DLD1 (cell line): ENCODE data around the gene INTS4.
"Not testable (repeated sequence)": the region's sequence is repeated elsewhere in the genome, so short reads cannot be mapped to it uniquely, and the experiment has no call there.

Experiments
- in situ Hi-C: cut with HindIII; loops from 2 replicates; pipeline ENCODE4 v1.10.0; 2017; ENCODE audit warnings: low sequenced_read_pairs

Gene INTS4

DNA sequence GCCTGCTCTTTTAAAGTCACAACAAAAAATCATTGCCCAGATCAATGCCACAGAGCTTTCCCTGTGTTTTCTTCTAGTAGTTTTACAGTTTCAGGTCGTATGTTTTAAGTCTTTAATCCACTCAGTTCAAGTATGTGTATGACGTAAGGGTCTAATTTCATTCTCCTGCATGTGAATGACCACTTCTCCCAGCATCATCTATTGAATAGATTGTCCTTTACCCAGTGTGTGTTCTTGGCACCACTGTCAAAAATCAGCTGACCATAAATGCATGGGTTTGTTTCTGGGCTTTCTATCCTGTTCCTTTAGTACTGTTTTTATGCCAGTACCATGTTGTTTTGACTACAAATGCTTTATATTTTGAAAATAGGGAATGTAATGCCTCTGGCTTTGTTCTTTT lies 28.1 kb downstream of the INTS4 start:
- in situ Hi-C loops, result no loop called here

DNA sequence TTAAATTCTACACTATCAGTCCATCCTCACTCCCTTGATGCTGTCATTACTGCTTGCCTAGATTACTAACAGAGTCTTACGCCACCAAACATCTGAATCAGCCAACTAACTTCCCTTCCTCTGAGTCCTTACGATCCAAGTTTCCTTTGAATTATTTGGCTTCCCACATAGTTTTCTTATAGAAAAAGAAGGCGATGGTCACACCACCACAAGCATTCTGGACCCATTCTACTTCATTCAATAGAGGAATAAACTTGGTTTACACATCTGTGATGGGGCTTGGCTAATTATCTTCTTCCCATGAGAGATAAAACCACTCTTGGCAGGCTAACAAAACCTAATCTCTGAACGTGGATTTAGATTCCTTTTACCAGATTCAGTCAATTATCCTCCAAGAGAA lies 35.0 kb downstream of the INTS4 start:
- in situ Hi-C loops, result no loop called here

DNA sequence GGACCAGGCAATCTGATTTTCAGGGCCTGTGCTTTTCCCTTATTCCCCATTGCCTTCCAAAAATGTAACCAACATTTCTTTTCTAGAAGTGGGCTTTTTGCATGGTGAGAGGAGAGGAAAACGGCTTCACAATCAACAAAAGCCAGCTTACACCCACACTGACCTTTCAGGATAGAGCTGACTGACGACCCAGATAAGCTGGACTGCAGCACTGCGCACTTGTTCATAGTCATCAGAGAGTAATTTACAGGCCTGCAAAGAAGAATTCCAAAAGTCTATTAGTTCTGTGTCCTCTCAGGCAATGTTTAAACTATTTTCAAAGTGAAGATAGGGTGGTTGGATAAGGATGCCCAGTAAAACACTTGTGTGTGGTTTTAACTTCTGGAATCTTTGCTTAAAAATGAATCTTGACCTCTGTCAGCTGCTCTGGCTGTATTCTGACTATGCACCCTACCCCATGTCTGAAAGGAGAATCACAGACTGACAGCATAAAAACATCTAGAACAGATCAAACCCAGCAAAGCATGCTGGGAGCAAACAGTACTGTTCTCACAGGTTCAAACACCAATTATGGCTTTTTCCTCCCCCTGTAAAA lies 35.8 kb downstream of the INTS4 start:
- in situ Hi-C loops, result not testable (repeated sequence)

DNA sequence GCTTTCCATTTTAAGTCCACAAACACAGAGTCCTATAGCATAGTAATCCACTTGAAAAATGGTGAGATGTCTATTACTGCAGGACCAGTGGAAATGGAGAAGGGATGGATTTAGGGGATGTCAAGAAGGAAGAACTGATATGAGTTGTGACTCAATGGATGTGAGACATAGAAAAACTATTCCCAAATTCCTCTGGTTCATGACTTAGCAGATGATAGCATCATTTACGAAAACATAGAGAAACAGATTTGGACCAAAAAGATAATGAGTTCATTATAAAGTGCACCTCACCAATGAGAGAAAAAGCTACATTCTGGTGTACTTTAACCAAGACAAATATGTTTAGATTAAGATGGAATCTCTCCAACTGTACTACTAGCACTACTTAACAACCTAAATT lies 51.2 kb downstream of the INTS4 start:
- in situ Hi-C loops, result not testable (repeated sequence)

DNA sequence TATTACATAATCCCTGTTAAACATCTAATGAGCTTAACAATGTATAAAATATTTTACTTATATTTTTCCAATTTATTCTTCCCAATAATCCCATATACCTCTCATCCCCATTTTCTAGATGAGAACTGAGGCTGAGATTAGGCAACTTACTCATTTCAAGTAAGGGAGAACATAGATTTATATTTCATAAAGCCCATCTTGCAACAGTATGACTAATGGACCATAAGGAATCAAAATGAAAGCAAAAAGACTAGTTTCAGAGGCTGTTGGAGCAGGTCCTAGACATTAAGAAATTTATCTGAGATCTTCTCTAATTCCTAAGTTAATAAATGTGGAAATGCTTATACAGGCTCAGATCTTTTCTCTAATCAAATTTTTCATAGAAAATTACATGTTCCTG lies 52.0 kb downstream of the INTS4 start:
- in situ Hi-C loops, result not testable (repeated sequence)

DNA sequence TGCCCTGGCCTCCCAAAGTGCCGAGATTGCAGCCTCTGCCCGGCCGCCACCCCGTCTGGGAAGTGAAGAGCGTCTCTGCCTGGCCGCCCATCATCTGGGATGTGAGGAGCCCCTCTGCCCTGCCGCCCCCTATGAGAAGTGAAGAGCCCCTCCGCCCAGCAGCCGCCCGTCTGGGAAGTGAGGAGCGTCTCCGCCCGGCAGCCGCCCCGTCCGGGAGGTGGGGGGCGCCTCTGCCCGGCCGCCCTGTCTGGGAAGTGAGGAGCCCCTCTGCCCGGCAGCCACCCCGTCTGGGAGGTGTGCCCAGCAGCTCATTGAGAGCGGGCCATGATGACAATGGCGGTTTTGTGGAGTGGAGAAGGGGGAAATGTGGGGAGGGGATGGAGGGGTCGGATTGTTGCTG lies 60.9 kb downstream of the INTS4 start:
- in situ Hi-C loops, result not testable (repeated sequence)

DNA sequence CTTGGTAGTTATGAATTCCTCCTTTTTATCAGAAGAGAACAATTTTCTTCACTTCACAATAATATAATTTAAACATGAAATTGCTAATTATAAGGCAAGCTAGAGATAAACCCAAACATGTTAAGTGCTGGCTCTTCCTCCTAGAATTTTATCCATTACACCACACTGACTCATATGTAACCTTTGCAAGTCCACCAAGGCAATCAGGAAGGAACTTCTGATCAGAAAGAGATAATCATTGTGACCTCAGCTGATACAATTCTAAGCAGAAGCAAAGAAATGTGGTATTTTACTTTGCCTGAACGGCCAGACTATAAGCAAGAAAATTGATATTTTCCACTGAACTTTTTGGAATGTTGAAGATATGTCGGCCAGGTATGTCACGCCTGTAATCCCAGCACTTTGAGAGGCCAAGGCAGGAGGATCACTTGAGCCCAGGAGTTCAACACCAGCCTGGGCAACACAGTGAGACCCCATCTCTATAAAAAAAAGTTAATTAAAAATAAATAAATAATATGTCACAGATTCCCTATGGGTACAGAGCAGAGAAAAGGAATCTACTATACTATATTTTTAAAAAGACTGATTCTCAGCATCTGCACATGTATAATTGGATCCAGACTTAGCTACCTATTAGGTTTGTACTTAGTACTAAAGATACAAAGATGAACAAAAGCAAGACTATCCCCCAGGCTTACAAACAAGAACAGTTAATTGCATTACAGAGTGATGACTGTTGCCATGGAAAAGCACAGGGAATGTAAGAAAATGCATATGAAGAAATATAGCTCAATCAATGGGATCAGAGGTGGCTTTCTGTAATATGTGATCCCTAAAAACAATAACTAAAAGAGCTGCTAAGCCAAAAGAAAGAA lies 63.9 kb downstream of the INTS4 start:
- in situ Hi-C loops, result not testable (repeated sequence)

DNA sequence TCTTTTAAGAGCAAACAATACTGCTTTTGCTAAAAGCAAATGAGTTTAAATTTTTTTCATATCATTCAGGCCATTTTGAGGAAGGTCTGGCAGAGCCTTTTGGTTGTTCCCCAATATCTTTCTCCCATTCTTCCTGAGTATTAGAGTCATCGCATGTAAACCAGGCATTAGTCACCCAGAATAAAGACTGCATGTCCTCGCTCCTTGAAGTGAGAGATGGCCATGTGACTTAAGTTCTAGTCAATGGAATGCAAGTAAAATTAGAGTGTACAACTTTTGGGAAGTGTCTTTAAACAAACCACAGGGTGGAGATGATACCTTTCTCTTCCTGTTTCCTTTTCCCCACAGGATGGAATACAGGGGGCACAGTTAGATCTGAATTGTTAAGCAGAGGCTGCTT lies 76.8 kb downstream of the INTS4 start:
- in situ Hi-C loops, result not testable (repeated sequence)

DNA sequence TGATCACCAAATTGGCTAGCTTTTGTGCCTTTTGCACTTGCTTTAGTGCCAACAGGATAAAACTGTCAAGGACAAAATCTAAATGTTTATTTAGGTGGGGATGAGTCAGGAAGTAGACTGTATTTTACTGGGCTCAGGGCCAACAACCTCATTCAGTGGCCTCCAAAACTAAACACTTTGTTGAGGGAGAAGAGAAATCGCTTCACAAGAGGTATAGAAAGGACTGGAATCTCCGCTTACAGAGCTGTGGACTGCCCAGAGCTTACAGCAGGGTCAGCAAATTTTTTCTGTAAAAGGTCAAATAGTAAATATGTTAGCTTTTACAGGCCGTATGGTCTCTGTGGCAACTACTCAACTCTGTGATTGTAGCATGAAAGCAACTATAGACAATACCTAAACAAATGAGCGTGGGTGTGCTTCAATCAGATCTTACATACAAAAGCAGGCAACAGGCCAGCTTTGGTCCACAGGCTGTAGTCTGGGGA lies 80.1 kb downstream of the INTS4 start:
- in situ Hi-C loops, result not testable (repeated sequence)

DNA sequence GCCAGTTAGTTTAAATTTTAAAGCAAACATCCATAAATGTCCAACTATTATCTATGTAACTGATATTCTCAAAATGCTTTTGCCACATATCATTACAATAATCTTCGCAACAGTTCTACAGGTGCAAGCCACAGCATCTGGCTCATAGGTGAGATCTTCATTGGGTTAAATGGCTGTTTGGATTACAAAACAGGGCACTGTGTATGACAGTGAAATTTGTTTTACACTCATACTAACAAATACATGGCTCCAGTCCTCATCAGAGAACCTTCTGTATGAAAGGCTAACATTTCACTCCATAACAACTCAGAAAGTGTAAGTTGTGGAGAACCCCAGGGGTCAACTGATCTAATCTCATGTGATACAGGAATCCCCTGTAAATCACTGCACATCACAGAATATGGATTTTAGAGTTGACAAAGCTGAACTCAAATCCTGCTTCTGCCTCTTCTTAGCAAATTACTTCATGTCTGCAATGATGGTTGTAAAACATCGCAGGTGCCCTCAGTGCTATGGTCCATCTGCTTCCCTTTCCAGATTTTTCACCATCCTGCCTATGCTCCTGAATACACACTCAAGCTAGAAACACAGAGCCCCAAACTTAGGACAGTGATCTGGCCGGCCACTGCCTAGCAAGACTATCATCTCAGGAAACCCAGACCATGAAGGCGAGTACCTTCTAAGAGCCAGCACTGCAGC lies 80.7 kb downstream of the INTS4 start:
- in situ Hi-C loops, result not testable (repeated sequence)

DNA sequence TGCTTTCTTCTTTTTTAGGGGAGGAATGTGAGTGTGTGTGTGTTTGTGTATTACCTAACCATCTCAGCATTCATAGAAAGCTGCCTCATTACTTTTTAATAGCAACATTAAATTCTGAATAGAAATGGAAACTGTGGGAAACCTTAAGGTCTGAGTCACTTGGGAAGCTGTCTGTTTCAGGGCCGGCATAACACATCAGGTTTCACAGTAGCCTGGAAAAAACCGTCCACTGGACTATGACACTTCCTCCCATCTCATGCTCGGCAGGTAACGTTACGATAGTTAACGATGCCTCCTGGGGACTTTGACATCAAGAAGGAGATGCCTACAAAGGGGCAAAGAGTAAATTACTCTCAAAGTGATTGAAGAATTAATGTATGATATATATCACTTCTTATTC lies 83.6 kb downstream of the INTS4 start:
- in situ Hi-C loops, result not testable (repeated sequence)

DNA sequence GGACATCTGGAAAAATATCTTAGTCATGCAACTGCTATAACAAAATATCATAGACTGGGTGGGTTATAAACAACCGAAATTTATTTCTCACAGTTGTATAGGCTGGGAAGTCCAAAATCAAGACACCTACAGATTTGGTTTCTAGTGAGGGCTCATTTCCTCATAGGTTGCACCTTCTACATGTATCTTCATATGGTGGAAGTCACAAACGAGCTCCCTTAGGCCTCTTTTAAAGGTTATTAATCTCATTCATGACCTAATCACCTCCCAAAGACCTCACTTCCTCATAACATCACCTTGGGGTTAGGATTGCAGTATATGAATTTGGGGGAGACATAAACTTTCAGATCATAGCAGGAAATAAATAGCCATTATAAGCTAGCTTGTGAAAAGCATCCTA lies 85.2 kb downstream of the INTS4 start:
- in situ Hi-C loops, result no loop called here

DNA sequence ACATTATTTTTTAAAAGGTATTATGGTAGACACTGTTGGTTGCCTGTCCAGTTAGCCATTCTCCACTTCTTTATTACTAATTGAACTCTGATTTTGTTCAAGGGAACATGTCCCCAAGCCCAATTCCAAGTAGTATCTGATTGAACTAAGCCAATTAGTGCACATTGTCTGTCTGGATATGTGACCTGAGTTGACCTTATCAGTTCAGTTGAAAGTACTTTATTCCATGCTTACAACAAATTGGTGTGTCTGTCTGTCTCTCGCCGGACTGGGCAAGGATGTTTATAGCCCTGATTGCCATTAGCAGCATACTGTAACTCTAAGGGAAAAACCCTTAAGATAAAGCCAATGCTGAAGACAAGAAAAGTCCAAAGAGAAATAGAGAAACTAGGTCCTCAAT lies 85.6 kb downstream of the INTS4 start:
- in situ Hi-C loops, result no loop called here

DNA sequence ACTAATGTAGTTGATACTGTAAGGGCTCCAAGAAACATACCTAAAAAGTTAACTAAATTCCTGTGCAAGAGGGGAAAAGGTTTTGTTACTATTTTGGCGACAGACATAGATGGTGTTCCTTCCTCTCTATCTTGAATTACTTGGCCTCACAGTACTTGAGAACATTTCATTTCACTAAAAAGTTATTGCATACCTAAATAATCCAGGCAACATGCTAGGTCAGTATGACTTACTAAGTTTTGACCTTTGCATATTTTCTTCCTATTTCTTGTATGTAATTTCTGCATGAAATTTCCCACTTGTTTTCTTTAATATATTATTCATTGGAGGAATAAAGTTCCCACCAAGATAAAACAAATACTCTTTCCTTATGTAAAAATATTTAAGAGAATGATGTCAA lies 99.5 kb downstream of the INTS4 start:
- in situ Hi-C loops, result not testable (repeated sequence)

DNA sequence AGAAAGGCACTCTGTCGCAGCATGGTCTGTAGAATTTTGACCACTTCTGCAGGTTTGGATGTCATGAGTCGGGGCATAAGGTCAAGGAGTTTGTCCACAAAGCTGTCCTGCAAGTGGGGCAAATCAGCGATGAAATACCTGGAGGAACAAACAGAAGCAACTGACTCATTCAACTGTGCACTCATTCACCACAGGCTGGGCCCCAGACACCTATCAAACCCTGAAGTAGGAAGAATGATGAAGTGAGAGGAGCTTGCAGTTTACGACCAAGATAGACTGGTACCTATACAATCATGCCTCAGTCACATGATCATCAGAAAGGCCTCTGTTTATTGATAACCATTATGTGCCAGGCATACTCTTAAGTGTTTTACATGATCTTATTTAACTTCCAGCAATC lies 102.8 kb downstream of the INTS4 start:
- in situ Hi-C loops, result not testable (repeated sequence)

DNA sequence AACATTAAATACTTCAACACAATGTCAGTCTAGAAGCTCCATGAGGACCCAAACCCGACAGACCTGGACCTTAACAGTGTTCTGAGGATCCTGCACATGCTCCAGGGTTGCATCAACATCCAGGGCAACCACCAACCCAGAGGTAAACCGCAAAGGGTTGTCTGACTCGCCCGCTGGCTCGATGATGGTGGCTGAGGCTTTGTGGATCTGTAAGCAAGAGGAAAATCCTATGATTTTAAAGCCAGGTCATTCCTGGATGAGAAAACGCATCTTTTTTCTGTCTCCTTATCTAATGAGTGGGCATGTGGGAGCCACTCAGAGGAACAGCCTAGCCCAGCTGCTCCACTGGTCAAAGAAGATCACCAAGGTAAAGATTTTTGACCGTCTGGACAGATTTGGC lies 103.2 kb downstream of the INTS4 start:
- in situ Hi-C loops, result not testable (repeated sequence)

DNA sequence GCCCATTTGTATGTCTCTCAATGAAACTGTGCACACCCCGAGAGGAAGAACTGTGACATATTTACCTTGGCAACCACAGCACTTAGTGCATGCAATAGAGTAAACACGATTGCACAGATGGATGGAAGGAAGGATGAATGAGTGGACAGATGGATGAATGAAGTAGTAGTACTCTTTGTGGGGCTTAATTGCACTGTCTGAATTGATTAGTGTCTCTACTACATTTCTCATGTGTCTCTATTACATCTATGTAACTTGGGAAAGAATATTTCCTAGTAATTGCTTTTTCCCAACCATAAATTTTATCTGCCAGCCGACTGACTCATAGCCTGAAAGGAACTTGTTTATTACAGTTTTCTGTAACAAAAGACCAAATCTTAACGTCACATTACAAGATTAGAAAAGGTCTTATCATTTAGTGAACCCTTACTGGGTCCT lies 103.8 kb downstream of the INTS4 start:
- in situ Hi-C loops, result not testable (repeated sequence)

DNA sequence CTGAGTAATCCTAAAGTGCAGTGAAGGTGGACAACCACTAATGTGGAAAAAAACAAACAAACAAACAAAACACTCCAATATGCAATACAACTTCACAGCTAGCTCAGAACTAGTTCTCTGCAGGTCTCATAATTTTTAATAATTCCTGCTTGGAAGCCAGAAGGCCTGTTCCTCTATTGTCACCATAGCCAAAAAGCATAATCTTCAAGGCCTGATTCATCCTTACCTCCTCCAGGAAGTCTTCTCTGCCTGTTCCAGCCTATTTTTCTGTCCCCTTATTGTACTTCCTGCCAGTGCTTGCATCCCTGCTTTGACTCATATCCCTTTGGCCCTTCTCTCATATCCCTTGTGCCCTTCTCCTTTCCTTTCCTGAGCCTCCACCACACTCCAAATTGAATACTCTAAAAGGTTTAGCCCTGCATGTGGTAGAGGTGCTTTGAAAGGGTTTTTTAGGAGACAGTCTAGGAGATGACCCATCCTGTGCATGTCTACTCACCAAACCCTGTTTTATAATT lies 104.3 kb downstream of the INTS4 start:
- in situ Hi-C loops, result not testable (repeated sequence)

DNA sequence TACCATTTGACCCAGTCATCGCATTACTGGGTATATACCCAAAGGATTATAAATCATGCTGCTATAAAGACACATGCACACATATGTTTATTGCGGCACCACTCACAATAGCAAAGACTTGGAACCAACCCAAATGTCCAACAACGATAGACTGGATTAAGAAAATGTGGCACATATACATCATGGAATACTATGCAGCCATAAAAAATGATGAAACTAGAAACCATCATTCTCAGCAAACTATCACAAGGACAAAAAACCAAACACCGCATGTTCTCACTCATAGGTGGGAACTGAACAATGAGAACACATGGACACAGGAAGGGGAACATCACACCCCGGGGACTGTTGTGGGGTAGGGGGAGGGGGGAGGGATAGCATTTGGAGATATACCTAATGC lies 105.4 kb downstream of the INTS4 start:
- in situ Hi-C loops, result not testable (repeated sequence)

DNA sequence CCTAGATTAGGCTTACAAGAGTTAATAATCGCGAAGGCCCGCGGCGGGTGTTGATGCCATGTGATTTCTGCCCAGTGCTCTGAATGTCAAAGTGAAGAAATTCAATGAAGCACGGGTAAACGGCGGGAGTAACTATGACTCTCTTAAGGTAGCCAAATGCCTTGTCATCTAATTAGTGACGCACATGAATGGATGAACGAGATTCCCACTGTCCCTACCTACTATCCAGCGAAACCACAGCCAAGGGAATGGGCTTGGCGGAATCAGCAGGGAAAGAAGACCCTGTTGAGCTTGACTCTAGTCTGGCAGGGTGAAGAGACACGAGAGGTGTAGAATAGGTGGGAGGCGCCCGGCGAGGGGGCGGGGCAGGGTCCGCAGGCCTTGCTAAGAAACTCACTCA lies 108.1 kb downstream of the INTS4 start:
- in situ Hi-C loops, result no loop called here

DNA sequence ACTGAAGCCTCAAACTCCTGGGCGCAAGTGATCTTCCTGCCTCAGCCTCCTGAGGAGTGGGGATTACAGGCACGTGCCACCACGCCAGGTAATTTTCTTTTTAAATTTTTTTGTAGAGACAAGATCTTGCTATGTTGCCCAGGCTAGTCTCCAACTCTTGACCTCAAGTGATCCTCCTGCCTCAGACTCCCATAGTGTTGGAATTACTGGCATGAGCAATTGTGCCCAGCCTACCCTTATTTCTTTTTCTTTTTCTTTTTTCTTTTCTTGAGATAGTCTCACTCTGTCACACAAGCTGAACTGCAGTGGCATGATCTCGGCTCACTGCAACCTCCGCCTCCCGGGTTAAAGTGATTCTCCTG lies 109.7 kb downstream of the INTS4 start:
- in situ Hi-C loops, result no loop called here
